SK-N-SH treated with all-trans-retinoic acid at 6 μM for 48 hours (cell line): ENCODE data around the gene ANKRD44.

Source experiments
- CREB5 ChIP-seq: fragments of 250-450 bp; sonication (Bioruptor Pico); IDR thresholded peaks from 2 replicates; pipeline ENCODE4 v1.5.1; 2020; ENCODE audit warnings: low read depth, mild to moderate bottlenecking, moderate library complexity
- GLIS3 ChIP-seq: fragments of 250-450 bp; sonication (Bioruptor Pico); IDR thresholded peaks from 2 replicates; pipeline ENCODE4 v1.5.0; 2020; ENCODE audit warnings: mild to moderate bottlenecking, moderate library complexity
- ISL1 ChIP-seq: fragments of 250-450 bp; sonication (Bioruptor Pico); IDR thresholded peaks from 2 replicates; pipeline ENCODE4 v2.1.2; 2022; ENCODE audit warnings: mild to moderate bottlenecking, moderate library complexity
- PATZ1 ChIP-seq: fragments of 250-450 bp; sonication (Bioruptor Pico); IDR thresholded peaks from 2 replicates; pipeline ENCODE4 v1.8.0; 2020; ENCODE audit warnings: mild to moderate bottlenecking, moderate library complexity, borderline replicate concordance
- TCF4 ChIP-seq: fragments of 250-450 bp; sonication (Bioruptor Pico); IDR thresholded peaks from 2 replicates; pipeline ENCODE4 v1.8.0; 2021; ENCODE audit warnings: mild to moderate bottlenecking, moderate library complexity, borderline replicate concordance
- TSHZ2 ChIP-seq: fragments of 250-450 bp; sonication (Bioruptor Pico); IDR thresholded peaks from 2 replicates; pipeline ENCODE4 v1.5.0; 2020; ENCODE audit warnings: mild to moderate bottlenecking, moderate library complexity
- ZFP3 ChIP-seq: fragments of 250-450 bp; sonication (Bioruptor Pico); IDR thresholded peaks from 2 replicates; pipeline ENCODE4 v1.5.0; 2020; ENCODE audit warnings: mild to moderate bottlenecking, moderate library complexity
- ZNF70 ChIP-seq: fragments of 450-650 bp; formaldehyde crosslinking; IDR thresholded peaks from 2 replicates; pipeline ENCODE4 v1.5.0; 2020; ENCODE audit warnings: mild to moderate bottlenecking, moderate library complexity
- ZNF8 ChIP-seq: fragments of 450-650 bp; formaldehyde crosslinking; IDR thresholded peaks from 2 replicates; pipeline ENCODE4 v1.5.0; 2020; ENCODE audit warnings: mild to moderate bottlenecking, moderate library complexity

DNA sequence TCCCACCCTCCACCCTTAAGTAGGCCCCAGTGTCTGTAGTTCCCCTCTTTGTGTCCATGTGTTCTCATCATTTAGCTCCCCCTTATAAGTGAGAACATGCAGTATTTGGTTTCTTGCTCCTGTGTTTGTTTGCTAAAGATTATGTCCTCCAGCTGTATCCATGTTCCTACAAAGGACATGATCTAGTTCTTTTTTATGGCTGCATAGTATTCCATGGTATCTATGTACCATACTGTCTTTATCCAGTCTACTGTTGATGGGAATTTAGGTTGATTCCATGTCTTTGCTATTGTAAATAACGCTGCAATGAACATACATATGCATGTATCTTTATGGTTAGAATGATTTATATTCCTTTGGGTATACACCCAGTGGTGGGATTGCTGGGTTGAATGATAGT lies 233.9 kb downstream of the ANKRD44 start:
- no peak for TF ChIP-seq PATZ1 (CRISPR knock-in tag)
- no peak for TF ChIP-seq TSHZ2 (CRISPR knock-in tag)
- no peak for TF ChIP-seq GLIS3 (CRISPR knock-in tag)
- no peak for TF ChIP-seq ZNF70 (CRISPR knock-in tag)
- no peak for TF ChIP-seq ISL1 (CRISPR knock-in tag)
- TF ChIP-seq TCF4 (CRISPR knock-in tag), result no peak
- TF ChIP-seq ZFP3 (CRISPR knock-in tag), result no peak
- TF ChIP-seq CREB5 (CRISPR knock-in tag), result no peak
- no peak for TF ChIP-seq ZNF8
